Mesothelial cell of epicardium (in vitro differentiated cells): Measurements from ENCODE around the gene PLCD4. TPM values are rescaled to one million over a fixed set of nuclear protein-coding genes. Genes with fewer than 3 reads are reported as not detected.

Experiments used
- DNase-seq, 2 experiments: peaks; one replicate each; pipeline ENCODE4 v3.0.0; 2021; ENCODE audit warnings: low spot score in 2 of 2; ENCODE audit not compliant: unreplicated experiment in 2 of 2
- H3K27ac Mint-ChIP-seq: 2 replicates; pipeline ENCODE4 v1.8.0; 2021; ENCODE audit warnings: mixed read lengths
- H3K27me3 Mint-ChIP-seq: 2 replicates; pipeline ENCODE4 v1.8.0; 2021; ENCODE audit warnings: low read depth, mixed read lengths
- H3K36me3 Mint-ChIP-seq: 2 replicates; pipeline ENCODE4 v1.8.0; 2021; ENCODE audit warnings: mixed read lengths
- H3K4me1 Mint-ChIP-seq: 2 replicates; pipeline ENCODE4 v1.8.0; 2021; ENCODE audit warnings: mixed read lengths
- H3K4me3 Mint-ChIP-seq: 2 replicates; pipeline ENCODE4 v1.8.0; 2021; ENCODE audit warnings: mild to moderate bottlenecking, moderate library complexity, mixed read lengths
- H3K9me3 Mint-ChIP-seq: 2 replicates; pipeline ENCODE4 v1.8.0; 2021; ENCODE audit warnings: mixed read lengths
- total RNA-seq: library from RNA; stranded (reverse); gene quantifications from 3 replicates; pipeline ENCODE4 v1.2.1, GENCODE V29; 2021
- TF ChIP-seq, protein P1 (sequence below): fragments of 200-600 bp; sonication (generic); IDR thresholded peaks from one replicate; pipeline ENCODE4 v1.5.0; 2021; ENCODE audit warnings: antibody characterized with exemption; ENCODE audit not compliant: unreplicated experiment

PLCD4 gene
- total RNA-seq, 1 donor from 2014 or later = 1.5 TPM

GRCh38 chr2:218638372-218638771 is 30.7 kb downstream of the PLCD4 start:
- Mint-ChIP-seq H3K36me3 (peaks cover 34% of the 10 kb centered on the region), H3K27me3 (no peaks in the 10 kb centered on the region), H3K27ac (no peak overlapping the region), H3K4me3 (no peak overlapping the region), H3K4me1 (no peaks in the 10 kb centered on the region), H3K9me3 (no peaks in the 10 kb centered on the region)
- TF ChIP-seq, protein P1, sequence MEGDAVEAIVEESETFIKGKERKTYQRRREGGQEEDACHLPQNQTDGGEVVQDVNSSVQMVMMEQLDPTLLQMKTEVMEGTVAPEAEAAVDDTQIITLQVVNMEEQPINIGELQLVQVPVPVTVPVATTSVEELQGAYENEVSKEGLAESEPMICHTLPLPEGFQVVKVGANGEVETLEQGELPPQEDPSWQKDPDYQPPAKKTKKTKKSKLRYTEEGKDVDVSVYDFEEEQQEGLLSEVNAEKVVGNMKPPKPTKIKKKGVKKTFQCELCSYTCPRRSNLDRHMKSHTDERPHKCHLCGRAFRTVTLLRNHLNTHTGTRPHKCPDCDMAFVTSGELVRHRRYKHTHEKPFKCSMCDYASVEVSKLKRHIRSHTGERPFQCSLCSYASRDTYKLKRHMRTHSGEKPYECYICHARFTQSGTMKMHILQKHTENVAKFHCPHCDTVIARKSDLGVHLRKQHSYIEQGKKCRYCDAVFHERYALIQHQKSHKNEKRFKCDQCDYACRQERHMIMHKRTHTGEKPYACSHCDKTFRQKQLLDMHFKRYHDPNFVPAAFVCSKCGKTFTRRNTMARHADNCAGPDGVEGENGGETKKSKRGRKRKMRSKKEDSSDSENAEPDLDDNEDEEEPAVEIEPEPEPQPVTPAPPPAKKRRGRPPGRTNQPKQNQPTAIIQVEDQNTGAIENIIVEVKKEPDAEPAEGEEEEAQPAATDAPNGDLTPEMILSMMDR = no peak
- DNase-seq = no peak

GRCh38 chr2:218642121-218642656 is 34.5 kb downstream of the PLCD4 start:
- Mint-ChIP-seq H3K9me3 (no peaks in the 10 kb centered on the region), H3K27ac (no peak overlapping the region), H3K36me3 (peaks cover 38% of the 10 kb centered on the region), H3K4me3 (no peak overlapping the region), H3K4me1 (no peaks in the 10 kb centered on the region), H3K27me3 (no peaks in the 10 kb centered on the region)
- DNase-seq = no peak
- TF ChIP-seq, protein P1 = no peak

GRCh38 chr2:218642786-218643185 is 35.1 kb downstream of the PLCD4 start:
- Mint-ChIP-seq H3K4me3 (no peak overlapping the region), H3K27ac (no peak overlapping the region), H3K9me3 (no peaks in the 10 kb centered on the region), H3K27me3 (no peaks in the 10 kb centered on the region), H3K36me3 (peaks cover 38% of the 10 kb centered on the region), H3K4me1 (no peaks in the 10 kb centered on the region)
- TF ChIP-seq, protein P1 = no peak
- DNase-seq = no peak

GRCh38 chr2:218643751-218644310 is 36.1 kb downstream of the PLCD4 start:
- H3K4me3 Mint-ChIP-seq = no peak overlapping the region
- H3K36me3 Mint-ChIP-seq = peaks cover 43% of the 10 kb centered on the region
- no peaks in the 10 kb centered on the region for H3K27me3 Mint-ChIP-seq
- TF ChIP-seq, protein P1 = no peak
- H3K4me1 Mint-ChIP-seq = no peaks in the 10 kb centered on the region
- no peak overlapping the region for H3K27ac Mint-ChIP-seq
- no peaks in the 10 kb centered on the region for H3K9me3 Mint-ChIP-seq
- DNase-seq = no peak

DNA sequence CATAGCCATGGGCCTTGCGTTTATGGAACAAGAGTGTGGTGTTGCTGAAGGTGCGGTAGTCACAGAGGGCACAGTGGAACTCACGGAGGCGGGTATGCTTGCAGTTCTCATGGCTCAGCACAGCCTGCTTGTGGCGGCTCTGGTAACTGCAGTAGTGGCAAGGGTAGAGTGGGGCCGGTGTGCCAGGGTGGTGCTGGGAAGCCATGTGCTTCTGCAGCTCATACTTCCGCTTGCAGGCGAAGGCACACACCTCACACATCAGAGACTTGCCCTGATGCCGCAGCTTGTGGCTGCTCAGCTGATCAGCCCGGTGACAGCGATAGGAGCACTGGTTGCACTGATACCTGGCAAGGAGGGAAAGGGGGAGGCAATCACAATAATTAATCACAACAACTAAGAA is 37.0 kb downstream of the PLCD4 start:
- TF ChIP-seq, protein P1 = no peak
- Mint-ChIP-seq H3K36me3 (peaks cover 40% of the 10 kb centered on the region), H3K4me3 (no peak overlapping the region), H3K27me3 (no peaks in the 10 kb centered on the region), H3K9me3 (no peaks in the 10 kb centered on the region), H3K4me1 (no peaks in the 10 kb centered on the region), H3K27ac (no peak overlapping the region)
- no peak for DNase-seq
